ENCODE data around the gene TMEM38A.
"Not testable (repeated sequence)": the region's sequence is repeated elsewhere in the genome, so short reads cannot be mapped to it uniquely, and the experiment has no call there.

TMEM38A gene

GRCh38 chr19:16676101-16676798, 15.3 kb downstream of the TMEM38A start:
- no peak for DNase-seq (ENCODE audit: low read depth)

GRCh38 chr19:16677055-16677454, 16.1 kb downstream of the TMEM38A start:
- no peak for DNase-seq (ENCODE audit: low read depth)

DNA sequence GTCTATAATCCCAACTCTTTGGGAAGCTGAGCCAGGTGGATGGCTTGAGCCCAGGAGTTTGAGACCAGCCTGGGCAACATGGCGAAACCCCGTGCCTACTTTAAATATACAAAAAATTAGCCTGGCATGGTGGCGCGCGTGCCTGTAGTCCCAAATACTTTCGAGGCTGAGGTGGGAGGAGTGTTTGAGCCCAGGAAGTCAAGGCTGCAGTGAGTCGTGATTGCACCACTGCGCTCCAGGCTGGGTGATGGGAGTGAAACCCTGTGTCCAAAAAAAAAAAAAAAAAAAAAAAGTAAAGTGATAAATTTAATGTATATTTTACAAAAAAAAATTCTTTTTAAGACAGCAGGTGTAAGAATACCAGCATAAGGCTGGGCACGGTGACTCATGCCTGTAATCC, 17.6 kb downstream of the TMEM38A start:
- peak; percentile 19 for DNase-seq (ENCODE audit: low read depth)

GRCh38 chr19:16679811-16680210, 18.9 kb downstream of the TMEM38A start:
- no peak for DNase-seq (ENCODE audit: low read depth)

GRCh38 chr19:16682539-16682938, 21.6 kb downstream of the TMEM38A start:
- DNase-seq (ENCODE audit: low read depth): no peak

- no peak for DNase-seq (ENCODE audit: low read depth)
These were observed 23.3 kb downstream of the TMEM38A start for GRCh38 chr19:16684216-16684615.

GRCh38 chr19:16688084-16688483, 27.1 kb downstream of the TMEM38A start:
- no peak for DNase-seq (ENCODE audit: low read depth)

DNA sequence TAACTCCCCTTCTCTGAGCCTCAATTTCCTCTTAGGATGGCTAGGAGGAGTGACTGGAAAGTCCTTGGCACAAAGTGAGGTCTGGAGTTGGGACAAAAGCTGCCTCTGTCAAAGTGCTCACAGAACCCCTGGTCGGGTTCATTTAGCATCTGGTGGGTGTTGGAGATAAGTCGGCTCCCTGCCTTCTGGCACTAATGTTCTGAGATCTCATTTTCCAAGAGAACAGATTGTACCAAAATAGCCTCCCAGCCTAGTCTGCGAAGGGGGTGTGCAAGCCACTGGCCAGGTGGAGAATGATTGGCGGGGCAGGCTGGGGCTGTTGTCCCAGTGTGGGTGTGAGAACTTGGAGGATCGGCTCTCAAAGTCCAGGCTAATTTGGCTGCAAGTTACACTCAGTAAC, 38.0 kb downstream of the TMEM38A start:
- DNase-seq (ENCODE audit: low read depth): no peak

- peak; percentile 64 for DNase-seq (ENCODE audit: low read depth)
These were observed 41.2 kb downstream of the TMEM38A start for GRCh38 chr19:16702123-16702522.

GRCh38 chr19:16703677-16704076, 42.7 kb downstream of the TMEM38A start:
- no peak for DNase-seq (ENCODE audit: low read depth)

GRCh38 chr19:16710870-16711269, 49.9 kb downstream of the TMEM38A start:
- DNase-seq (ENCODE audit: low read depth): not testable (repeated sequence)

DNA sequence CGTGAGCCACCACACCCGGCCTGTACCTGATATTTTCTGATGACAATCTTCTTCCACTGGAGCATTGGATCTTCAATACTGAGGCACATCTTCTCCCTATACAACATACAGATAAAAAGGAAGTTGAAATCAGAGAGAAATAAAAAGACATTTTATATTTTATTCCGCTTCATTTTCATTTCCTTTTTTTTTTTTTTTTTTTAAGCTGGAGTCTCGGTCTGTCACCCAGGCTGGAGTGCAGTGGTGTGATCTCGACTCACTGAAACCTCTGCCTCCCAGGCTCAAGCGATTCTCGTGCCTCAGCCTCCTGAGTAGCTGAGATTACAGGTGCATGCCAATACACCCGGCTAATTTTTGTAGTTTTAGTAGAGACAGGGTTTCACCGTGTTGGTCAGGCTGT, 51.4 kb downstream of the TMEM38A start:
- DNase-seq (ENCODE audit: low read depth): not testable (repeated sequence)

GRCh38 chr19:16714702-16715287, 53.9 kb downstream of the TMEM38A start:
- DNase-seq (ENCODE audit: low read depth): peak; percentile 46

DNA sequence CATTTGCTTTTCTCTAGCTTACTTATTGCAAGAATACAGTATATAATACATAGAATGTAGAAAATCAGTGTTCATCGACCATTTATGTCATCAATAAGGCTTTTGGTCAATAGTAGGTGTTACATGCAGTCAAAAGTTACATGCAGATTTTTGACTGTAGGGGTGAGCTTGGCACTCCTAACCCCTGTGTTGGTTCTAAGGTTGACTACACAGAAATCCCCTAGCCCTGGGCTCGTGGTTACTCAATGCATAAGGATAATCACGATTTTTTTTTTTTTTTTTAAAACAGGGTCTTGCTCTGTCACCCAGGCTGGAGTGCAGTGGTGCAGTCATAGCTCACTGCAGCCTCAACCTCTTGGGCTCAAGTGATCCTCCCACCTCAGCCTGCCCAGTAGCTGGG, 54.7 kb downstream of the TMEM38A start:
- DNase-seq (ENCODE audit: low read depth): no peak

DNA sequence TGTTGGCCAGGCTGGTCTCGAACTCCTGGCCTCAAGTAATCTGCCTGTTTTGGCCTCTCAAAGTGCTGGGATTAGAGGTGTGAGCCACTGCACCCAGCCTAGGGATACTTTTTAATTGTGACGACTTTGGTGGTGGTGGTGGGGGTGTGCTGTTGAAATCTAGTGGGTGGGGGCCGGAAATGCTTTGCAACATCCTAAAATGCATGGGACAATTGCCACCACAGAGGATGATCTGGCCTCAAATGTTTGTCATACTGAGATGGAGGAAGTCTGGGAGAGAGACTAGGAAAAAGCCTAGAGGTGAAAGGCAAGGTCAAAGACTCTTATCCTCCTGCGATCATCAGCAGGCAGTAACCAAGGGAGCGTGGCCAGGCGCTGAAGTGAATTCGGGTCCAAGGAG, 60.1 kb downstream of the TMEM38A start:
- DNase-seq (ENCODE audit: low read depth): no peak

- DNase-seq (ENCODE audit: low read depth): no peak
These were observed 61.7 kb downstream of the TMEM38A start for GRCh38 chr19:16722591-16722990.

DNA sequence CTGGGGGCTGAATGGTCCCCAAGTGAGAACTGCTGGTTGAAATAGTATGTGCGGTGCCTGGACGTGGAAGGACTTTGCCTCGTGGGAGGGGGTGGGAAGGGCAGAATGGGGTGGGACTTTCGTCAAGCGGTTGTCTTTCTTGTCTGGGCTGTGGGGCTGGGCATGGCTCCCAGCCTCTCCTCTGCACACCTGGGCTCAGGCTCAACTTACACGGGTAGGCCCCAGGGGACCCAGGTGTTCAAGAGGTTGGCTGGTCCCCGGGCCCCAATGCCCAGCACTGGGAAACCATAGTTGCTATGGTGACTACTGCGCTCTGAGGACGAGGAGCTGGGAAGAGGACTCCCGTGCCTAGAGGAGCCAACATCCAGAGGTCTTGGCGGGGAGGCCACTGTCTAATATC, 66.0 kb downstream of the TMEM38A start:
- no peak for DNase-seq (ENCODE audit: low read depth)

- not testable (repeated sequence) for DNase-seq (ENCODE audit: low read depth)
These were observed 74.8 kb downstream of the TMEM38A start for GRCh38 chr19:16735650-16736266.

- DNase-seq (ENCODE audit: low read depth): no peak
These were observed 75.8 kb downstream of the TMEM38A start for GRCh38 chr19:16736709-16737108.

- no peak for DNase-seq (ENCODE audit: low read depth)
These were observed 77.0 kb downstream of the TMEM38A start for GRCh38 chr19:16737911-16738310.

- peak; percentile 18 for DNase-seq (ENCODE audit: low read depth)
These were observed 78.6 kb downstream of the TMEM38A start for GRCh38 chr19:16739546-16739945.
